GM23338 (cell line): ENCODE data around the gene SAT1. TPM values are rescaled to one million over a fixed set of nuclear protein-coding genes. Genes with fewer than 3 reads are reported as not detected.

Experiments used
- EZH2 ChIP-seq: fragments of 200-600 bp; sonication (generic); IDR thresholded peaks from one replicate; pipeline ENCODE4 v1.8.0; 2017; ENCODE audit warnings: antibody characterized with exemption, mild to moderate bottlenecking, low read depth; ENCODE audit not compliant: unreplicated experiment
- EZH2phosphoT487 ChIP-seq: fragments of 200-600 bp; sonication (generic); IDR thresholded peaks from one replicate; pipeline ENCODE4 v1.8.1; 2018; ENCODE audit warnings: antibody characterized with exemption; ENCODE audit not compliant: unreplicated experiment
- STAT1 ChIP-seq: IDR thresholded peaks from one replicate; pipeline ENCODE4 v1.6.1; 2016; ENCODE audit warnings: antibody characterized with exemption; ENCODE audit not compliant: unreplicated experiment
- polyA plus RNA-seq: library from polyadenylated mRNA; unstranded; fragments of >200 nt; fragmentation: Nextera tagmentation; extraction: Ambion mirVana; gene quantifications from 2 replicates; pipeline ENCODE4 v1.2.1, GENCODE V29; 2016
- total RNA-seq: library from RNA; depleted of rRNA; stranded (reverse); fragments of >200 nt; shearing (Covaris generic); gene quantifications from 2 replicates; pipeline ENCODE4 v1.2.3, GENCODE V29; 2014
- TF ChIP-seq, protein P1 (sequence below): fragments of 250-450 bp; sonication (Bioruptor Pico); IDR thresholded peaks from 2 replicates; pipeline ENCODE4 v1.5.0; 2020; ENCODE audit warnings: mild to moderate bottlenecking, moderate library complexity
- TF ChIP-seq, protein P2 (sequence below): IDR thresholded peaks from one replicate; pipeline ENCODE4 v1.6.1; 2018; ENCODE audit warnings: antibody characterized with exemption; ENCODE audit not compliant: unreplicated experiment
- TF ChIP-seq, protein P3 (sequence below): IDR thresholded peaks from 2 replicates; pipeline ENCODE4 v1.6.1; 2016; ENCODE audit warnings: antibody characterized with exemption

The SAT1 gene
- total and polyA plus RNA-seq, 2 experiments from 2014 or later, result 44.1 to 101 TPM

DNA sequence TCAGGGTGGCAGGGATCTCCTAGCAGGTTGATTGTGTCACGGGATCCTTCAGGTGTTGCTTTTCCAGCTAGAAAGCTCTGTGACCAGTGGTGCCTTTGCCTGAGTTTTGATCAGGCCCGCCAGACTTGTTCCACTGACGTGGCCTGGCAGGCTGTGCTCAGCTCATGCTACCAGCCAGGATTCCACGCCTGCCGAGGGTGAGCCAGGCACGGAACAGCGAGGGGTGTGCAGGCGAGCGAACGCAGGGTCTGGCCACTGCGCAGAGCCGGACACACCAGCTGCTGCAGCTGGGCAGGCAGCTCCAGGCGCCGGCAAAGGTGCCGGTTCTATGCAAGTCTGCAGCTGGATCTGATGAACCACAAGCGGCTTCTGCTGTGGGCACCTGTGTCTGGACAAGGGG lies 17.1 kb upstream of the SAT1 start (continued):
- TF ChIP-seq, protein P1, sequence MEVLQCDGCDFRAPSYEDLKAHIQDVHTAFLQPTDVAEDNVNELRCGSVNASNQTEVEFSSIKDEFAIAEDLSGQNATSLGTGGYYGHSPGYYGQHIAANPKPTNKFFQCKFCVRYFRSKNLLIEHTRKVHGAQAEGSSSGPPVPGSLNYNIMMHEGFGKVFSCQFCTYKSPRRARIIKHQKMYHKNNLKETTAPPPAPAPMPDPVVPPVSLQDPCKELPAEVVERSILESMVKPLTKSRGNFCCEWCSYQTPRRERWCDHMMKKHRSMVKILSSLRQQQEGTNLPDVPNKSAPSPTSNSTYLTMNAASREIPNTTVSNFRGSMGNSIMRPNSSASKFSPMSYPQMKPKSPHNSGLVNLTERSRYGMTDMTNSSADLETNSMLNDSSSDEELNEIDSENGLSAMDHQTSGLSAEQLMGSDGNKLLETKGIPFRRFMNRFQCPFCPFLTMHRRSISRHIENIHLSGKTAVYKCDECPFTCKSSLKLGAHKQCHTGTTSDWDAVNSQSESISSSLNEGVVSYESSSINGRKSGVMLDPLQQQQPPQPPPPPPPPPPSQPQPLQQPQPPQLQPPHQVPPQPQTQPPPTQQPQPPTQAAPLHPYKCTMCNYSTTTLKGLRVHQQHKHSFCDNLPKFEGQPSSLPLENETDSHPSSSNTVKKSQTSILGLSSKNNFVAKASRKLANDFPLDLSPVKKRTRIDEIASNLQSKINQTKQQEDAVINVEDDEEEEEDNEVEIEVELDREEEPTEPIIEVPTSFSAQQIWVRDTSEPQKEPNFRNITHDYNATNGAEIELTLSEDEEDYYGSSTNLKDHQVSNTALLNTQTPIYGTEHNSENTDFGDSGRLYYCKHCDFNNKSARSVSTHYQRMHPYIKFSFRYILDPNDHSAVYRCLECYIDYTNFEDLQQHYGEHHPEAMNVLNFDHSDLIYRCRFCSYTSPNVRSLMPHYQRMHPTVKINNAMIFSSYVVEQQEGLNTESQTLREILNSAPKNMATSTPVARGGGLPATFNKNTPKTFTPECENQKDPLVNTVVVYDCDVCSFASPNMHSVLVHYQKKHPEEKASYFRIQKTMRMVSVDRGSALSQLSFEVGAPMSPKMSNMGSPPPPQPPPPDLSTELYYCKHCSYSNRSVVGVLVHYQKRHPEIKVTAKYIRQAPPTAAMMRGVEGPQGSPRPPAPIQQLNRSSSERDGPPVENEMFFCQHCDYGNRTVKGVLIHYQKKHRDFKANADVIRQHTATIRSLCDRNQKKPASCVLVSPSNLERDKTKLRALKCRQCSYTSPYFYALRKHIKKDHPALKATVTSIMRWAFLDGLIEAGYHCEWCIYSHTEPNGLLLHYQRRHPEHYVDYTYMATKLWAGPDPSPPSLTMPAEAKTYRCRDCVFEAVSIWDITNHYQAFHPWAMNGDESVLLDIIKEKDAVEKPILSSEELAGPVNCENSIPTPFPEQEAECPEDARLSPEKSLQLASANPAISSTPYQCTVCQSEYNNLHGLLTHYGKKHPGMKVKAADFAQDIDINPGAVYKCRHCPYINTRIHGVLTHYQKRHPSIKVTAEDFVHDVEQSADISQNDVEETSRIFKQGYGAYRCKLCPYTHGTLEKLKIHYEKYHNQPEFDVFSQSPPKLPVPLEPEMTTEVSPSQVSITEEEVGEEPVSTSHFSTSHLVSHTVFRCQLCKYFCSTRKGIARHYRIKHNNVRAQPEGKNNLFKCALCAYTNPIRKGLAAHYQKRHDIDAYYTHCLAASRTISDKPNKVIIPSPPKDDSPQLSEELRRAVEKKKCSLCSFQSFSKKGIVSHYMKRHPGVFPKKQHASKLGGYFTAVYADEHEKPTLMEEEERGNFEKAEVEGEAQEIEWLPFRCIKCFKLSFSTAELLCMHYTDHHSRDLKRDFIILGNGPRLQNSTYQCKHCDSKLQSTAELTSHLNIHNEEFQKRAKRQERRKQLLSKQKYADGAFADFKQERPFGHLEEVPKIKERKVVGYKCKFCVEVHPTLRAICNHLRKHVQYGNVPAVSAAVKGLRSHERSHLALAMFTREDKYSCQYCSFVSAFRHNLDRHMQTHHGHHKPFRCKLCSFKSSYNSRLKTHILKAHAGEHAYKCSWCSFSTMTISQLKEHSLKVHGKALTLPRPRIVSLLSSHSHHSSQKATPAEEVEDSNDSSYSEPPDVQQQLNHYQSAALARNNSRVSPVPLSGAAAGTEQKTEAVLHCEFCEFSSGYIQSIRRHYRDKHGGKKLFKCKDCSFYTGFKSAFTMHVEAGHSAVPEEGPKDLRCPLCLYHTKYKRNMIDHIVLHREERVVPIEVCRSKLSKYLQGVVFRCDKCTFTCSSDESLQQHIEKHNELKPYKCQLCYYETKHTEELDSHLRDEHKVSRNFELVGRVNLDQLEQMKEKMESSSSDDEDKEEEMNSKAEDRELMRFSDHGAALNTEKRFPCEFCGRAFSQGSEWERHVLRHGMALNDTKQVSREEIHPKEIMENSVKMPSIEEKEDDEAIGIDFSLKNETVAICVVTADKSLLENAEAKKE (CRISPR knock-in tag), result no peak
- TF ChIP-seq, protein P2, sequence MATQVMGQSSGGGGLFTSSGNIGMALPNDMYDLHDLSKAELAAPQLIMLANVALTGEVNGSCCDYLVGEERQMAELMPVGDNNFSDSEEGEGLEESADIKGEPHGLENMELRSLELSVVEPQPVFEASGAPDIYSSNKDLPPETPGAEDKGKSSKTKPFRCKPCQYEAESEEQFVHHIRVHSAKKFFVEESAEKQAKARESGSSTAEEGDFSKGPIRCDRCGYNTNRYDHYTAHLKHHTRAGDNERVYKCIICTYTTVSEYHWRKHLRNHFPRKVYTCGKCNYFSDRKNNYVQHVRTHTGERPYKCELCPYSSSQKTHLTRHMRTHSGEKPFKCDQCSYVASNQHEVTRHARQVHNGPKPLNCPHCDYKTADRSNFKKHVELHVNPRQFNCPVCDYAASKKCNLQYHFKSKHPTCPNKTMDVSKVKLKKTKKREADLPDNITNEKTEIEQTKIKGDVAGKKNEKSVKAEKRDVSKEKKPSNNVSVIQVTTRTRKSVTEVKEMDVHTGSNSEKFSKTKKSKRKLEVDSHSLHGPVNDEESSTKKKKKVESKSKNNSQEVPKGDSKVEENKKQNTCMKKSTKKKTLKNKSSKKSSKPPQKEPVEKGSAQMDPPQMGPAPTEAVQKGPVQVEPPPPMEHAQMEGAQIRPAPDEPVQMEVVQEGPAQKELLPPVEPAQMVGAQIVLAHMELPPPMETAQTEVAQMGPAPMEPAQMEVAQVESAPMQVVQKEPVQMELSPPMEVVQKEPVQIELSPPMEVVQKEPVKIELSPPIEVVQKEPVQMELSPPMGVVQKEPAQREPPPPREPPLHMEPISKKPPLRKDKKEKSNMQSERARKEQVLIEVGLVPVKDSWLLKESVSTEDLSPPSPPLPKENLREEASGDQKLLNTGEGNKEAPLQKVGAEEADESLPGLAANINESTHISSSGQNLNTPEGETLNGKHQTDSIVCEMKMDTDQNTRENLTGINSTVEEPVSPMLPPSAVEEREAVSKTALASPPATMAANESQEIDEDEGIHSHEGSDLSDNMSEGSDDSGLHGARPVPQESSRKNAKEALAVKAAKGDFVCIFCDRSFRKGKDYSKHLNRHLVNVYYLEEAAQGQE, result no peak
- TF ChIP-seq EZH2phosphoT487 (no peak), STAT1 (no peak), EZH2 (no peak)
- TF ChIP-seq, protein P3, sequence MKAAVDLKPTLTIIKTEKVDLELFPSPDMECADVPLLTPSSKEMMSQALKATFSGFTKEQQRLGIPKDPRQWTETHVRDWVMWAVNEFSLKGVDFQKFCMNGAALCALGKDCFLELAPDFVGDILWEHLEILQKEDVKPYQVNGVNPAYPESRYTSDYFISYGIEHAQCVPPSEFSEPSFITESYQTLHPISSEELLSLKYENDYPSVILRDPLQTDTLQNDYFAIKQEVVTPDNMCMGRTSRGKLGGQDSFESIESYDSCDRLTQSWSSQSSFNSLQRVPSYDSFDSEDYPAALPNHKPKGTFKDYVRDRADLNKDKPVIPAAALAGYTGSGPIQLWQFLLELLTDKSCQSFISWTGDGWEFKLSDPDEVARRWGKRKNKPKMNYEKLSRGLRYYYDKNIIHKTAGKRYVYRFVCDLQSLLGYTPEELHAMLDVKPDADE, result no peak
